ENCODE data around the gene DOLK. TPM values are rescaled to one million over a fixed set of nuclear protein-coding genes. Genes with fewer than 3 reads are reported as not detected.

Gene DOLK
- total RNA-seq, 2 experiments from 2014 or later = 5.7 TPM

- ATAC-seq (no peak), DNase-seq (no peak)
- intact Hi-C loops (cut with micrococcal nuclease) = no loop called here
- peak overlapping the region; percentile 69 for H3K27ac Mint-ChIP-seq
- CTCF ChIA-PET = interaction anchor here (0.9 to 3.6 kb wide), 3 partner anchors 14 to 15 kb away, joined by 3 to 19 read pairs (median 4); no protein-coding TSS in a partner anchor
- H3K36me3 Mint-ChIP-seq (ENCODE audit: low read depth) = peaks cover 34% of the 10 kb centered on the region
- POLR2A ChIA-PET = interaction anchor here (1.0 to 1.9 kb wide), 2 partner anchors 11 to 20 kb away, joined by 3 to 9 read pairs; no protein-coding TSS in a partner anchor
- no peaks in the 10 kb centered on the region for H3K27me3 Mint-ChIP-seq
- peaks cover 61% of the 10 kb centered on the region for H3K4me1 Mint-ChIP-seq (ENCODE audit: low read depth)
- no peak overlapping the region for H3K4me3 Mint-ChIP-seq
- TF ChIP-seq CTCF (IDR thresholded peaks at IDR 0.05) = no peak
- no peaks in the 10 kb centered on the region for H3K9me3 Mint-ChIP-seq
Measured at GRCh38 chr9:128913048-128913900, 34.1 kb downstream of the DOLK start.

- intact Hi-C loops (cut with micrococcal nuclease) = no loop called here
- Mint-ChIP-seq H3K27me3 (no peaks in the 10 kb centered on the region), H3K9me3 (no peaks in the 10 kb centered on the region), H3K27ac (peak overlapping the region; percentile 69), H3K36me3 (ENCODE audit: low read depth) (peaks cover 44% of the 10 kb centered on the region), H3K4me1 (ENCODE audit: low read depth) (peaks cover 61% of the 10 kb centered on the region), H3K4me3 (no peak overlapping the region)
- TF ChIP-seq CTCF (IDR thresholded peaks at IDR 0.05) = no peak
- ATAC-seq (peak; percentile 24), DNase-seq (peak; percentile 34)
- CTCF ChIA-PET = interaction anchor here (0.9 to 1.2 kb wide), 2 partner anchors 15 to 16 kb away, joined by 3 to 4 read pairs; no protein-coding TSS in a partner anchor
- POLR2A ChIA-PET = interaction anchor here (1.0 to 1.9 kb wide), 2 partner anchors 10 to 19 kb away, joined by 3 to 9 read pairs; no protein-coding TSS in a partner anchor
Measured at GRCh38 chr9:128912270-128912853, 35.0 kb downstream of the DOLK start.

- POLR2A ChIA-PET = interaction anchor here (0.6 to 1.9 kb wide), 2 partner anchors 9 to 34 kb away, joined by 3 to 9 read pairs; no protein-coding TSS in a partner anchor
- peak overlapping the region; percentile 0 for H3K27ac Mint-ChIP-seq
- no peaks in the 10 kb centered on the region for H3K9me3 Mint-ChIP-seq
- TF ChIP-seq CTCF (IDR thresholded peaks at IDR 0.05) = no peak
- no peak for DNase-seq
- intact Hi-C loops (cut with micrococcal nuclease) = no loop called here
- H3K4me1 Mint-ChIP-seq (ENCODE audit: low read depth) = peaks cover 63% of the 10 kb centered on the region
- H3K36me3 Mint-ChIP-seq (ENCODE audit: low read depth) = peaks cover 42% of the 10 kb centered on the region
- CTCF ChIA-PET = interaction anchor here (1.2 kb wide), 1 partner anchor 17 kb away, joined by 4 read pairs; no protein-coding TSS in a partner anchor
- no peak for ATAC-seq
- no peaks in the 10 kb centered on the region for H3K27me3 Mint-ChIP-seq
- H3K4me3 Mint-ChIP-seq = no peak overlapping the region
Measured at GRCh38 chr9:128911529-128912035, 35.8 kb downstream of the DOLK start.

- Mint-ChIP-seq H3K27me3 (no peaks in the 10 kb centered on the region), H3K9me3 (no peaks in the 10 kb centered on the region), H3K4me3 (no peak overlapping the region), H3K36me3 (ENCODE audit: low read depth) (peaks cover 39% of the 10 kb centered on the region), H3K27ac (peak overlapping the region; percentile 0), H3K4me1 (ENCODE audit: low read depth) (peaks cover 64% of the 10 kb centered on the region)
- POLR2A ChIA-PET = interaction anchor here (0.7 kb wide), 1 partner anchor 9 kb away, joined by 4 read pairs; no protein-coding TSS in a partner anchor
- ATAC-seq (no peak), DNase-seq (no peak)
- CTCF ChIA-PET = no interaction called here
- no peak for TF ChIP-seq CTCF (IDR thresholded peaks at IDR 0.05)
- intact Hi-C loops (cut with micrococcal nuclease) = no loop called here
Measured at GRCh38 chr9:128910906-128911305, 36.5 kb downstream of the DOLK start.

All from activated CD8-positive, alpha-beta T cell treated with anti-CD3 and anti-CD28 coated beads for 36 hours (primary cell).